Liver (tissue), 9 donors: Measurements from ENCODE around the gene GUCY1A2. TPM values are rescaled to one million over a fixed set of nuclear protein-coding genes. Genes with fewer than 3 reads are reported as not detected.

Experiments used
- DNase-seq: peaks from one replicate; pipeline ENCODE4 v3.0.0-alpha.2; 2017; ENCODE audit warnings: low spot score
- H3K27ac ChIP-seq, 2 donors: one replicate each; pipeline ENCODE4 v1.7.0; 2013; ENCODE audit warnings: inconsistent platforms in 2 of 2, low read length in 2 of 2, control low read depth in 1 of 2, low read depth in 1 of 2, mild to moderate bottlenecking in 1 of 2
- H3K27me3 ChIP-seq, 4 donors: one replicate each; pipeline versions ENCODE4 v1.6.1 to v1.7.0; 2013; ENCODE audit warnings: low read length in 3 of 4, inconsistent platforms in 1 of 4, mild to moderate bottlenecking in 1 of 4, moderate library complexity in 1 of 4; ENCODE audit not compliant: control insufficient read depth in 4 of 4, insufficient read depth in 4 of 4
- H3K36me3 ChIP-seq, 4 donors: one replicate each; pipeline versions ENCODE4 v1.6.1 to v1.7.0; 2013; ENCODE audit warnings: low read length in 3 of 4, mild to moderate bottlenecking in 3 of 4, low read depth in 1 of 4, moderate library complexity in 1 of 4; ENCODE audit not compliant: control insufficient read depth in 4 of 4, insufficient read depth in 3 of 4
- H3K4me1 ChIP-seq, 4 donors: one replicate each; pipeline versions ENCODE4 v1.6.1 to v1.7.0; 2013; ENCODE audit warnings: low read length in 3 of 4, mild to moderate bottlenecking in 3 of 4, moderate library complexity in 1 of 4; ENCODE audit not compliant: control insufficient read depth in 4 of 4, insufficient read depth in 4 of 4
- H3K4me3 ChIP-seq, 3 donors: one replicate each; pipeline versions ENCODE4 v1.6.1 to v1.7.0; 2013; ENCODE audit warnings: low read length in 3 of 3, control low read depth in 1 of 3, low read depth in 1 of 3, mild to moderate bottlenecking in 1 of 3
- H3K9ac ChIP-seq, 2 donors: one replicate each; pipeline ENCODE4 v1.7.0; 2013; ENCODE audit warnings: low read length in 2 of 2, mild to moderate bottlenecking in 2 of 2, moderate library complexity in 2 of 2, control low read depth in 1 of 2, low read depth in 1 of 2
- H3K9me3 ChIP-seq, 4 donors: one replicate each; pipeline versions ENCODE4 v1.6.1 to v1.7.0; 2013; ENCODE audit warnings: low read length in 3 of 4; ENCODE audit not compliant: control insufficient read depth in 4 of 4
- CTCF ChIP-seq: fragments of 150-350 bp; IDR thresholded peaks from 2 replicates; pipeline ENCODE4 v1.5.1; 2017; ENCODE audit warnings: improper control_type of control experiment, low read depth, low read length; ENCODE audit not compliant: missing input control
- EGR1 ChIP-seq, 2 donors: IDR thresholded peaks; 2 replicates each; pipeline ENCODE4 v1.6.1; 2016 to 2018; ENCODE audit warnings: antibody characterized with exemption in 2 of 2, low read depth in 2 of 2
- FOXA1 ChIP-seq: IDR thresholded peaks from 2 replicates; pipeline ENCODE4 v1.6.1; 2016; ENCODE audit warnings: antibody characterized with exemption
- FOXA2 ChIP-seq: IDR thresholded peaks from 2 replicates; pipeline ENCODE4 v1.6.1; 2016; ENCODE audit warnings: antibody characterized with exemption
- GABPA ChIP-seq, 2 donors: IDR thresholded peaks in 1 of 2; conservative IDR thresholded peaks in 1 of 2; 2 replicates each; pipeline ENCODE4 v1.6.1; 2016; ENCODE audit warnings: antibody characterized with exemption in 2 of 2, mild to moderate bottlenecking in 1 of 2, moderate library complexity in 1 of 2
- HNF4A ChIP-seq, 2 donors: conservative IDR thresholded peaks; 2 replicates each; pipeline ENCODE4 v1.6.1; 2016; ENCODE audit warnings: antibody characterized with exemption in 2 of 2, mild to moderate bottlenecking in 2 of 2
- HNF4G ChIP-seq: IDR thresholded peaks from 2 replicates; pipeline ENCODE4 v1.6.1; 2016; ENCODE audit warnings: antibody characterized with exemption
- JUND ChIP-seq, 2 donors: IDR thresholded peaks; 2 replicates each; pipeline ENCODE4 v1.6.1; 2016; ENCODE audit warnings: antibody characterized with exemption in 2 of 2
- MAX ChIP-seq: IDR thresholded peaks from 2 replicates; pipeline ENCODE4 v1.6.1; 2016; ENCODE audit warnings: antibody characterized with exemption
- NR2F2 ChIP-seq: IDR thresholded peaks from 2 replicates; pipeline ENCODE4 v1.6.1; 2016; ENCODE audit warnings: antibody characterized with exemption
- RAD21 ChIP-seq, 2 donors: IDR thresholded peaks; 2 replicates each; pipeline ENCODE4 v1.6.1; 2016; ENCODE audit warnings: antibody characterized with exemption in 2 of 2, mild to moderate bottlenecking in 2 of 2
- REST ChIP-seq: IDR thresholded peaks from 2 replicates; pipeline ENCODE4 v1.6.1; 2016; ENCODE audit warnings: antibody characterized with exemption, mild to moderate bottlenecking
- RXRA ChIP-seq, 2 donors: IDR thresholded peaks; 2 replicates each; pipeline ENCODE4 v1.6.1; 2017 to 2018; ENCODE audit warnings: antibody characterized with exemption in 2 of 2, mild to moderate bottlenecking in 1 of 2
- SP1 ChIP-seq: IDR thresholded peaks from 2 replicates; pipeline ENCODE4 v1.6.1; 2018; ENCODE audit warnings: antibody characterized with exemption, mild to moderate bottlenecking
- TAF1 ChIP-seq: conservative IDR thresholded peaks from 2 replicates; pipeline ENCODE4 v1.6.1; 2016; ENCODE audit warnings: antibody characterized with exemption, mild to moderate bottlenecking
- YY1 ChIP-seq: IDR thresholded peaks from 2 replicates; pipeline ENCODE4 v1.6.1; 2016; ENCODE audit warnings: antibody characterized with exemption, mild to moderate bottlenecking
- ZBTB33 ChIP-seq: IDR thresholded peaks from 2 replicates; pipeline ENCODE4 v1.6.1; 2016; ENCODE audit warnings: antibody characterized with exemption
- polyA plus RNA-seq, 2 donors: library from polyadenylated mRNA; stranded (reverse) in 1 of 2; unstranded in 1 of 2; fragments of 200-250 nt in 1 of 2; fragments of >200 nt in 1 of 2; fragmentation: Nextera tagmentation in 1 of 2; extraction: Ambion mirVana in 1 of 2; gene quantifications; one replicate each; pipeline versions ENCODE4 v1.2.1 to v1.2.3, GENCODE V29; 2013 to 2015
- total RNA-seq, 2 donors: library from RNA; depleted of rRNA; stranded (reverse); fragments of >200 nt; gene quantifications; one replicate each; pipeline ENCODE4 v1.2.3, GENCODE V29; 2014
- donor health status: healthy.
- donor health status: healthy.
- donor health status: healthy.
- donor health status: healthy.
- donor health status: healthy.

GUCY1A2 gene
- total and polyA plus RNA-seq, 4 donors = 0.55 to 4.4 (median 1.7) TPM

GRCh38 chr11:106875013-106875412 lies 143.3 kb downstream of the GUCY1A2 start:
- TF ChIP-seq ZBTB33 (no peak), MAX (no peak), TAF1 (no peak), REST (no peak), SP1 (no peak), EGR1 (IDR thresholded peaks at IDR 0.05; ENCODE audit: low read depth in 2 of 2) (no peak), HNF4G (no peak), JUND (IDR thresholded peaks at IDR 0.05) (no peak), GABPA (IDR thresholded peaks at IDR 0.05 in 1 of 2, conservative IDR thresholded peaks at IDR 0.05 in 1 of 2) (no peak), YY1 (no peak)
- no peaks in the 10 kb centered on the region for H3K9me3 ChIP-seq
- H3K27me3 ChIP-seq = no peaks in the 10 kb centered on the region
- DNase-seq = no peak
- H3K36me3 ChIP-seq = no peaks in the 10 kb centered on the region
- H3K4me1 ChIP-seq = no peaks in the 10 kb centered on the region
- H3K4me3 ChIP-seq = no peak overlapping the region
- H3K27ac ChIP-seq = no peak overlapping the region
- no peak overlapping the region for H3K9ac ChIP-seq

- Histone ChIP-seq H3K27ac (no peak overlapping the region), H3K36me3 (no peaks in the 10 kb centered on the region), H3K27me3 (no peaks in the 10 kb centered on the region), H3K9me3 (no peaks in the 10 kb centered on the region), H3K9ac (no peak overlapping the region), H3K4me1 (no peaks in the 10 kb centered on the region), H3K4me3 (no peak overlapping the region)
- TF ChIP-seq NR2F2 (peak; percentile 15), RXRA (IDR thresholded peaks at IDR 0.05) (peak in 1 of 2 donors; percentile 4), EGR1 (IDR thresholded peaks at IDR 0.05; ENCODE audit: low read depth in 2 of 2) (no peak)
- no peak for DNase-seq
These were observed 146.0 kb downstream of the GUCY1A2 start for GRCh38 chr11:106872246-106872645.

GRCh38 chr11:106858200-106858599 lies 160.1 kb downstream of the GUCY1A2 start:
- no peaks in the 10 kb centered on the region for H3K4me1 ChIP-seq
- no peak overlapping the region for H3K27ac ChIP-seq
- H3K4me3 ChIP-seq = no peak overlapping the region
- H3K27me3 ChIP-seq = no peaks in the 10 kb centered on the region
- H3K9ac ChIP-seq = no peak overlapping the region
- no peaks in the 10 kb centered on the region for H3K36me3 ChIP-seq
- peaks cover 0 to 4% (median 0%) of the 10 kb centered on the region in 4 donors for H3K9me3 ChIP-seq
- DNase-seq = no peak
- TF ChIP-seq ZBTB33 (no peak), CTCF (no peak), FOXA2 (no peak), HNF4A (conservative IDR thresholded peaks at IDR 0.05) (no peak), SP1 (no peak), HNF4G (no peak), EGR1 (IDR thresholded peaks at IDR 0.05; ENCODE audit: low read depth in 2 of 2) (no peak), FOXA1 (no peak), TAF1 (no peak), RAD21 (IDR thresholded peaks at IDR 0.05) (no peak), NR2F2 (no peak), JUND (IDR thresholded peaks at IDR 0.05) (no peak), YY1 (no peak), GABPA (IDR thresholded peaks at IDR 0.05 in 1 of 2, conservative IDR thresholded peaks at IDR 0.05 in 1 of 2) (no peak), MAX (no peak)
